IPS DF 6.9 (cell line): ENCODE results near the gene GPSM3.

Experiments used
- DNase-seq: peaks from one replicate; pipeline ENCODE4 v3.0.0-alpha.2; 2013; ENCODE audit warnings: low read depth, low spot score
- H3K27ac ChIP-seq: one replicate; pipeline ENCODE4 v1.5.1; 2013; ENCODE audit warnings: low read length, control low read depth
- H3K27me3 ChIP-seq: 2 replicates; pipeline ENCODE4 v1.6.1; 2013; ENCODE audit warnings: mild to moderate bottlenecking, low read length; ENCODE audit not compliant: control insufficient read depth, insufficient read depth
- H3K36me3 ChIP-seq: 2 replicates; pipeline ENCODE4 v1.6.1; 2013; ENCODE audit warnings: low read length; ENCODE audit not compliant: control insufficient read depth, insufficient read depth
- H3K4me1 ChIP-seq: 2 replicates; pipeline ENCODE4 v1.6.1; 2013; ENCODE audit warnings: low read length; ENCODE audit not compliant: control insufficient read depth, insufficient read depth
- H3K4me3 ChIP-seq: 2 replicates; pipeline ENCODE4 v1.5.1; 2013; ENCODE audit warnings: mild to moderate bottlenecking, low read length
- H3K9me3 ChIP-seq: 2 replicates; pipeline ENCODE4 v1.6.1; 2013; ENCODE audit warnings: low read length, inconsistent platforms; ENCODE audit not compliant: control insufficient read depth, insufficient read depth
- WGBS: extraction: QIAGEN DNeasy Blood & Tissue Kit; methylation state at CpG from one replicate; pipeline ENCODE4 v1.1.7; 2013; ENCODE audit warnings: mixed read lengths, missing lambda C conversion rate; ENCODE audit not compliant: insufficient read length, insufficient coverage; 5-methylcytosine and 5-hydroxymethylcytosine counted together

The GPSM3 gene

DNA sequence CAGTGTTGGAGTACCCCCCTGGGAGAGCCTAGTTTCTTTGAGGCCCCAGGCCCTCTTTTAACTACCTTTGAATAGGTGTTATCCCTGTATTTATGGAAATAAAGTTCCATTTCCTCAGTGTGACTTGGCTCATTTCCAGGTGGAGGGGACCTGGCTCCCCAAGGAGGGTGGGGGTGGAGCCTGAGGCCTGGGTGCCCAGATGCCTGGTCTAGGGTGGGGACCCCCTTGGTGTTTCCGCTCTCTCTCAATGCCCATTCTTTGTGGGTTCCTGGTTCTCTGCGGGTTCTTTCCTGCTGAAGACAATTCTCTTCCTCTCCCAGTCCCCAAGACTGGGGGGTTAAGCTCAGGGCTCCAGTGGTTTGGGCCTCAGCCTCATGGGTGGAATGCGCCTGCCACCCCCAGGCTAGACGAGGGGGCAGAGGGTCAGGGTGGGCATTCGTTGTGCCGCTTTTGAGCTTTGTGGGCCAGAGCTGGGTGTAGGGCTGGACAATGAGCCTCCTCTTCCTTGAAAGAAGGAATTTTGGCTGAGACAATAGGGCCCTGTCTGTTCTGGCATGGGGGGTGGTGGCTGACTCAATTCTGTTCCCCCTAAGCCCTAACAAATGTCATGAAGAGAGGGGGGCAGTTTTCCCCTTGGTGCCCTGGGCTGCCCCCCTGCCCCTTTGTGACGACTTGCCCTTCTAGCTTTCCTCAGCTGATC is 28.7 kb downstream of the GPSM3 start:
- peaks cover 2% of the 10 kb centered on the region; the same call in 1 of the 2 replicates for H3K4me1 ChIP-seq
- no peak for DNase-seq
- no peak overlapping the region for H3K4me3 ChIP-seq
- H3K27ac ChIP-seq, result no peak overlapping the region
- H3K27me3 ChIP-seq, result no peaks in the 10 kb centered on the region
- no CpG with 5 or more reads among the region's 7 CpGs for WGBS
- H3K36me3 ChIP-seq, result peaks cover 4% of the 10 kb centered on the region; the same call in 1 of the 2 replicates
- H3K9me3 ChIP-seq, result no peaks in the 10 kb centered on the region

DNA sequence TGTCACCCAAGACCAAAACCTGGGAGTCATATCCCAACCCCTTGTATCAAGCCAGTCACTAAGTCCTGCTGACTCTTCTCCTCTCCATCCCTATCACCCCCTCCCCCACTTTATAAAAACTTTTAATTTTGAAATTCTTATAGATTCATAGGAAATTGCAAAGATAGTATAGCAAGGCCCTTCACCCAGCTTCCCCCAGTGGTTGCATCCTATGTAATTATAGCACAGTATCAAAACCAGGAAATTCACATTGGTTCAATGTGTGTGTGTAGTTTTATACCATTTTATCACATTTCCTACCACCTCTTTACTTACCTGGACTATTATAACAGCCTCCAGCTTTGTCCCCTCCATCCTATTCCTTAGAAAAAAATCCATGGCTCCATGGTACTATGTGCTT is 34.4 kb downstream of the GPSM3 start:
- Histone ChIP-seq H3K27ac (no peak overlapping the region), H3K36me3 (no peaks in the 10 kb centered on the region; the same call in 1 of the 2 replicates), H3K9me3 (no peaks in the 10 kb centered on the region), H3K4me3 (no peak overlapping the region), H3K4me1 (no peaks in the 10 kb centered on the region), H3K27me3 (no peaks in the 10 kb centered on the region)
- DNase-seq, result no peak

DNA sequence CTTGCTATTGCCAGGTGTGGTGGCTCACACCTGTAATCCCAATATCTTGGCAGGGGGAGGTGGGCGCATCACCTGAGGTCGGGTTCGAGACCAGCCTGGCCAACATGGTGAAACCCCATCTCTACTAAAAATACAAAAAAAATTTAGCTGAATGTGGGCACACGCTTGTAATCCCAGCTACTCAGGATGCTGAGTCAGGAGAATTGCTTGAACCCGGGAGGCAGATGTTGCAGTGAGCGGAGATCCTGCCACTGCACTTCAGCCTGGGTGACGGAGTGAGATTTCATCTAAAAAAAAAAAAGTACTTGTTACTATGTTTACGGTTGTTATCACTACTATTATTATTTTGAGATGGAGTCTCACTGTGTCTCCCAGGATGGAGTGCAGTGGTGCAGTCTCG is 35.6 kb downstream of the GPSM3 start:
- H3K27ac ChIP-seq, result no peak overlapping the region
- no peak for DNase-seq
- no peaks in the 10 kb centered on the region for H3K27me3 ChIP-seq
- WGBS, result no CpG with 5 or more reads among the region's 9 CpGs
- no peaks in the 10 kb centered on the region for H3K36me3 ChIP-seq
- H3K4me3 ChIP-seq, result no peak overlapping the region
- H3K4me1 ChIP-seq, result peaks cover 2% of the 10 kb centered on the region; the same call in 1 of the 2 replicates
- H3K9me3 ChIP-seq, result no peaks in the 10 kb centered on the region

DNA sequence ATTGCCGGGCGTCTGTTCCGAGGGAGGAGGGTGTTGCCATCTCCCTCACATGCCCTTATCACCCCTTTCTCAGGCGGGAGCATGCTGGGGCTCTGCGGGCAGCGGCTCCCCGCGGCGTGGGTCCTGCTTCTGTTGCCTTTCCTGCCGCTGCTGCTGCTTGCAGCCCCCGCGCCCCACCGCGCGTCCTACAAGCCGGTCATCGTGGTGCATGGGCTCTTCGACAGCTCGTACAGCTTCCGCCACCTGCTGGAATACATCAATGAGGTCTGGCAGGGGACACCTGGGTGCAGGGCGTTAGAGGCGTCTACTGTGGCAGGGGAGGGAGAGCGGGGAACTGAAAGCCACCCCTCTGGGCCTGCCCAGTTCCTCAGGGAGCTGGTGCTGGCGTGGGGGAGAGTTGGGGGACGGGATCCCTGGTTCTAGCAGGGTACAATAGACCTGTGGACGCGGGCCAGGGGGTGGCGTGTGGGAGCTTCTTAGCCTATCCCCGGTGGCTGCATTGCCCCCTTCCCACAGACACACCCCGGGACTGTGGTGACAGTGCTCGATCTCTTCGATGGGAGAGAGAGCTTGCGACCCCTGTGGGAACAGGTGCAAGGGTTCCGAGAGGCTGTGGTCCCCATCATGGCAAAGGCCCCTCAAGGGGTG is 37.8 kb downstream of the GPSM3 start:
- DNase-seq, result no peak
- no CpG with 5 or more reads among the region's 34 CpGs for WGBS
- Histone ChIP-seq H3K9me3 (no peaks in the 10 kb centered on the region), H3K4me1 (peaks cover 6% of the 10 kb centered on the region), H3K4me3 (peak overlapping the region; percentile 68; the same call in 1 of the 2 replicates), H3K36me3 (no peaks in the 10 kb centered on the region), H3K27ac (no peak overlapping the region), H3K27me3 (no peaks in the 10 kb centered on the region)

DNA sequence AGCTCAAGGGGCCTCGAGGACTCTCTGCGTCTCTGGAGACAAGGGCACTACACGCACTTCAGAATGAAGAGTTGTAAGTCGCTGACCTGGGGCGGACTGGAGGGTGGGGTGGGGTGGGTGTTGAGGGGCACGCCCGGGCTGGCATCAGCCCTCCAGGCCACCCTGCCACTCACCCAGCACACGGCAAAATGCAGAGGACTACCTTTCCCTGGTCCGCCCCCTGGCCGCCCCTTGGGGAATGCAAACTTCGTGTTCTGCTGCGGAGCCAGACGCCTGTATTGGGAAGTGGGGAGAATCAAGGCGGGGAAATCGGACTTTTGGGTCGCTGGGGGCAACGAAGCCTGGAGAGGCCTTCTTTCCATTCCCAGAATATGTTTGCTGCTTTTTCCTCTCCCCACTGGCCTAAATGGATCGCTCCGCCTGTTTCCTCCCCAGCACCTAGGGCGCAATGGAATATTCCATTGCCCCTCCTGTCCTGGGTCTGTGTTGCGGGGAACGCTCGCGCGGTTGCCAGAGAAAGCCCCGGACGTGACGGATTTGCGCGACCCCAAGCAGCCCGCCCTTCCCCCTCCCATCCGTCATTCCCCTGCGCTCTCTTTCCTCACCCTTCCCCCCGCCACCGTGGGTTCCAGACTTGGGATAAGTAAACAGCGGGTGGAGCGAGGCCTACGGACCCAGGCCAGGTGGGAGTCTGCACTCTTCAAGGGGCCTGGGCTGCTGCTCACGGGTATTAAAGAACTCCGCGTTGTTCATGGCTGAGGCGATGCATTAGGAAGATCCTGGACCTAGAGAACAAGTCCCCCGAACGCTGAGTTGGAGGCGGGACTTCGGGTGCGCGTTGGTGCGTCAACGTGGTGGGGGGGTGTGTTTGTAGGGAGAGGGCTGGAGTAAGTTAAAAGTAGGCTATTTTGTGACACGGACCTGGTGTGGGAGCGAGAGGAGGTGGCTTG is 38.6 kb downstream of the GPSM3 start, which contains the start of gene PPT2:
Gene PPT2, plus strand, starts transcription at position 578 of the 950 bp plus-strand sequence. CDS start 454 bp downstream, outside the sequence.
- no peaks in the 10 kb centered on the region for H3K36me3 ChIP-seq
- peak within 1 kb of the TSS; percentile 68; the same call in 1 of the 2 replicates for H3K4me3 ChIP-seq
- H3K4me1 ChIP-seq, result peaks cover 9% of the 10 kb centered on the region
- no peaks in the 10 kb centered on the region for H3K9me3 ChIP-seq
- no peak within 1 kb of the TSS for H3K27ac ChIP-seq
- no peak for DNase-seq
- no peaks in the 10 kb centered on the region for H3K27me3 ChIP-seq
- WGBS, result no CpG with 5 or more reads among the region's 52 CpGs

DNA sequence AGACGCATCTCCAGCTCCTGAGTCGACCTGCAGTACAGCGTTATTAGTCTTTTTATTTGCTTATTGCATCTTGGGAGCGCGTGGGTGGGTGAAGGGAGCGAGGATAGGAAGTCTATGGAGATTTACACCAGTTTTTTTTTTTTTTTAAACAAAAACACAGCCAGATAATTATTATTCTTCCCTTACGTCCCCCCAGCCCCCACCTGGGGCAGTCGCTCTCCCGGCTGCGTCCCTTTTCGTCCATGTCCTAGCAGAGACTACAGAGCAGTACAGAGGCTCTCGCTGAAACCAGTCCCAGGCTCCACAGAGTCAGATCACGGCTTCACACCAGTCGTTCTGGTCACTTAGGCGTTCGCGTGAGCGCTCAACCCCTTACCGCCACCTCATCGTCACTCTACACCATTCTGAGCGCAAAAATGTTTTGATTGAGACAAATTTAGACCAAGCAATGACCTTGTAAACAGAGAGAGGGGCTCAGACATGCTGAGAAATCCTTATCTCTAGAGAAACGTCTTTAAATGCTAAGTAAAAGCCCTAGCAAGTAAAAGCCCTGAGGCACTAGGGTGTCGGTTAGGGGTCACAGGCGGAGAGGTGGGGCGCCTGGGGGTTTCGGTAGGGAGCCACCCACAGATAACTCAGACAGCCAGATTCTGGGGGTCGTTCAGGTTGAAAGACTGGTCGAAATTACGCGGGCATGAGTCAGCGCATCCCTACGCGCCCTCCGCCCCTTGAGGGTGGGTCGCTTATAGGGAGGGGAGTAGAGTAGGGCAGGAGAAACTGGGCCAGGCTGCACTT is 39.5 kb downstream of the GPSM3 start:
- no peak for DNase-seq
- Histone ChIP-seq H3K4me1 (peaks cover 9% of the 10 kb centered on the region), H3K27ac (no peak overlapping the region), H3K27me3 (no peaks in the 10 kb centered on the region), H3K36me3 (no peaks in the 10 kb centered on the region), H3K4me3 (peak overlapping the region; percentile 68; the same call in 1 of the 2 replicates), H3K9me3 (no peaks in the 10 kb centered on the region)
- no CpG with 5 or more reads among the region's 35 CpGs for WGBS

DNA sequence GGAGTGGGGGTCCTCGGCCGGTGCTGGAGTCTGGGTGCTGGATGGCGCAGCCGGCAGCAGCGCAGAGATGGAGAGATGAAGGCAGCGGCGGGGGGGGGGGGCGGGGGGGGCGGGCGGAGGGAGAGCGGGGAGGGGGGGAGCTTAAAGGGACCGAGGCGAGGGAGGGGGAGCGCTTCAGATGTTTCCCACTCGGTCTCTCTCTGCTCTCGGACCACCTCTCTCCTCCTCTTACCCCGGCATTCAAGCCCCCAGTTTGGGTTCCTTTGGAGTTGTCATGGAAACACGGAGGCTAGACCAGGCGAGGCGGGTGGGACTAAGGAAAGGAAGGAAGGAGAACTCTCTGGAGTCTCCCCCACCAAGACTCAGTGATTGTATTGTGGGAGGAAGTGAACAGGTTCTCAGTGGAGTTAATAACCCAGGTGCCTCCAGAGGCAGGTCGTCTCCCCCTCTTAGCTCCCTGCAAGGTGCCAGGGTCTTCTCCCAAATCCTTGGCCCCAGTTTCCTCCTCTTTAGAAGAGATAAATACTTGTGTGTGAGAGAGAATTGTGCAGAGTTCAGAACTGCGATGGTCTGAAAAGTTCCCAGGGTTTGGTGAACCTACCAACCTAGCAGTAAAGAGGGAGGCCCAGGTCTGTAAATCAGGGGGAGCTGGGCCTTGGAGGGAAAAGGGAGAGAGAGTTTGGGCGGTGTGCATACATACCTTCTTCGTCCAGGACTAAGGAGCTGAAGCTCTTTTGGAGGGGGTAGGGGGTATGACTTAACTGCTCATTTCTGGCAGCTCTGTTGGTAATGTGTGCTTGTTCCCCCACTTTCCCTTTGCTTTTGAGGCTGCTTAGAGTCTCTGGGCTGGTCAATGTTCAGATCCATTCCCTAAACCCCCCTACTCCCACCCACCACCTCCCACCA is 40.3 kb downstream of the GPSM3 start, which contains the start of gene PRRT1:
Gene PRRT1, minus strand, starts transcription at position 77 of the 906 bp plus-strand sequence. CDS start 112 bp downstream, outside the sequence.
- Histone ChIP-seq H3K4me3 (peak within 1 kb of the TSS; percentile 68; the same call in 1 of the 2 replicates), H3K9me3 (no peaks in the 10 kb centered on the region), H3K27me3 (no peaks in the 10 kb centered on the region), H3K27ac (no peak within 1 kb of the TSS), H3K4me1 (peaks cover 9% of the 10 kb centered on the region), H3K36me3 (no peaks in the 10 kb centered on the region)
- no CpG with 5 or more reads among the region's 24 CpGs for WGBS
- no peak for DNase-seq

DNA sequence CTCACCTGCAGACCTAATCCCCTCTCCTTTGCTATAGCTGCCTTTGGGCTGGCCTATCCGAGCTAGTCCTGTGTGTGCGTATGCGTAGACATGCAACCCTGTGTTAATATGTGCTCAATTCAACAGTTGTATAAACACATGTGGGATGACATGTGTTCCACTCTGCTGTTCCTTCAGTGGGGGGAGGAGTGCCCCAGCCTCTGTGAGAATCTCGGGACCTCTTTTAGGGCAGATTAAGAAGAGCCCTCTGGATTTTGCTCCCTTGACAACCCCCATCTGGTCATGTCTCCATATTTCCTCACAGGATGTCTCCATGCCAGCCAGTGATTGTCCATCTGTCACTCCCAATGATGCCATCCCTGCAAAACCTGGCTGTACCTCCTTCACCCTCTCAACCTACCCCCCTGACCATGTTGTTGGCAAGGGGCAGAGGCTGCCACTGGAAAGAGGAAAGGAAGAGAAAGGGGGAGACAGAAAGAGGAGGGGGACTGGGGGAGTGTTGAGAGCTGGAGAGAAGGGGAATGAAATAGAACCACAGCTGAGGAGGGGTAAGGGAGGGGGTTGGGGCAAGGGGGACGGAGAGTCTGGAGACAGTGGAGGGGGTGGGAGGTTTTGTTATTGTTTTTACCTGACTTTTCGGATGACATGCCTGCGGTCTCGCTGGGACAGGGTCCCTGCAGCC is 41.1 kb downstream of the GPSM3 start:
- peak overlapping the region; percentile 14; the same call in 1 of the 2 replicates for H3K4me3 ChIP-seq
- no peak for DNase-seq
- no CpG with 5 or more reads among the region's 8 CpGs for WGBS
- no peak overlapping the region for H3K27ac ChIP-seq
- peaks cover 9% of the 10 kb centered on the region for H3K4me1 ChIP-seq
- no peaks in the 10 kb centered on the region for H3K36me3 ChIP-seq
- no peaks in the 10 kb centered on the region for H3K27me3 ChIP-seq
- H3K9me3 ChIP-seq, result no peaks in the 10 kb centered on the region
